Activated CD4-positive, CD25-positive, alpha-beta regulatory T cell treated with anti-CD3 and anti-CD28 coated beads, Interleukin-2, amount 50 U/mL, for 72 hours (primary cell): ENCODE results near the gene PACC1.
"Not testable (repeated sequence)": the region's sequence is repeated elsewhere in the genome, so short reads cannot be mapped to it uniquely, and the experiment has no call there.

Experiments
- DNase-seq: peaks from one replicate; pipeline ENCODE4 v3.0.0; 2021

PACC1 gene

GRCh38 chr1:212326541-212326940 lies 88.1 kb downstream of the PACC1 start:
- DNase-seq, result no peak

- DNase-seq, result no peak
Measured at GRCh38 chr1:212323066-212323465, 91.6 kb downstream of the PACC1 start.

GRCh38 chr1:212321031-212321430 lies 93.7 kb downstream of the PACC1 start:
- DNase-seq, result not testable (repeated sequence)

GRCh38 chr1:212317916-212318315 lies 96.8 kb downstream of the PACC1 start:
- no peak for DNase-seq

GRCh38 chr1:212315907-212316306 lies 98.8 kb downstream of the PACC1 start:
- no peak for DNase-seq

GRCh38 chr1:212315184-212315583 lies 99.5 kb downstream of the PACC1 start:
- no peak for DNase-seq
